Stomach smooth muscle (tissue), 2 donors: ENCODE measurements around the gene FCN3.
"Not testable (repeated sequence)": the region's sequence is repeated elsewhere in the genome, so short reads cannot be mapped to it uniquely, and the experiment has no call there.

Experiments
- H3K27ac ChIP-seq: one replicate; pipeline ENCODE4 v1.7.0; 2013; ENCODE audit warnings: mild to moderate bottlenecking, low read length, inconsistent platforms
- H3K27me3 ChIP-seq, 2 donors: one replicate each; pipeline ENCODE4 v1.7.0; 2013; ENCODE audit warnings: low read length in 2 of 2; ENCODE audit not compliant: insufficient read depth in 2 of 2, control insufficient read depth in 1 of 2
- H3K36me3 ChIP-seq, 2 donors: one replicate each; pipeline ENCODE4 v1.7.0; 2013; ENCODE audit warnings: low read length in 2 of 2; ENCODE audit not compliant: control insufficient read depth in 2 of 2, insufficient read depth in 2 of 2
- H3K4me1 ChIP-seq: one replicate; pipeline ENCODE4 v1.7.0; 2013; ENCODE audit warnings: low read length; ENCODE audit not compliant: control insufficient read depth, insufficient read depth
- H3K4me3 ChIP-seq, 2 donors: one replicate each; pipeline ENCODE4 v1.7.0; 2013; ENCODE audit warnings: low read length in 2 of 2
- H3K9ac ChIP-seq, 2 donors: one replicate each; pipeline ENCODE4 v1.7.0; 2013; ENCODE audit warnings: low read length in 2 of 2, mild to moderate bottlenecking in 1 of 2
- H3K9me3 ChIP-seq, 2 donors: one replicate each; pipeline ENCODE4 v1.7.0; 2013; ENCODE audit warnings: low read length in 2 of 2; ENCODE audit not compliant: control insufficient read depth in 2 of 2
- donor health status: healthy.
- donor health status: Pancreatic carcinoma.

The FCN3 gene

GRCh38 chr1:27408151-27408550 is 33.5 kb upstream of the FCN3 start:
- Histone ChIP-seq H3K9ac (no peak overlapping the region), H3K27me3 (no peaks in the 10 kb centered on the region), H3K9me3 (no peaks in the 10 kb centered on the region), H3K4me3 (no peak overlapping the region), H3K36me3 (peaks cover 43 to 46% of the 10 kb centered on the region in 2 donors), H3K4me1 (peaks cover 35% of the 10 kb centered on the region), H3K27ac (peak overlapping the region; percentile 24)

DNA sequence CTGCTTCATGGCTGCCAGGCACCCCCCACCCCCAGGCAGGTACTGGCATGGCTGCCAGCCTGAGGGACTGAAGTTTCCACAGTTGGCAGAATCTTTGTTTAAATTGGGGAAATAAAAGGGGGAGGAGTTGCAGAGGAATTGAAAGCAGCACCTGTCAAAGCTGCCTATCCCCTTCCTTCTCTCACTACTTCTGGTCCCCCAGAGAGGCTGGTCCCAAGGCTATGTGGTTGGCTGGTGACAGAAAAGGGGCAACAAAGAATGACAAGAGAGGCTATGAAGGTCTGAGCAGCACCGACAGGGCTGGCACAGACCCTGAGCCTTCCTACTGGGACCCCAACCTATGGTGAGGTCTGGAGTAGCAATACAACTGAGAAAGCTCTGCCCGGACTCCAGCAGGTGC is 32.2 kb upstream of the FCN3 start:
- not testable (repeated sequence) for H3K27me3 ChIP-seq, H3K9ac ChIP-seq, H3K4me3 ChIP-seq, H3K9me3 ChIP-seq
- H3K36me3 ChIP-seq, result peaks cover 33 to 35% of the 10 kb centered on the region in 2 donors
- peak overlapping the region; percentile 18 for H3K27ac ChIP-seq
- peaks cover 48% of the 10 kb centered on the region for H3K4me1 ChIP-seq

GRCh38 chr1:27406362-27406680 is 31.7 kb upstream of the FCN3 start:
- Histone ChIP-seq H3K27ac (peak overlapping the region; percentile 81), H3K9me3 (no peaks in the 10 kb centered on the region), H3K27me3 (no peaks in the 10 kb centered on the region), H3K4me3 (no peak overlapping the region), H3K9ac (peak overlapping the region; percentile 1 to 13), H3K36me3 (peaks cover 31 to 34% of the 10 kb centered on the region in 2 donors), H3K4me1 (peaks cover 51% of the 10 kb centered on the region)

DNA sequence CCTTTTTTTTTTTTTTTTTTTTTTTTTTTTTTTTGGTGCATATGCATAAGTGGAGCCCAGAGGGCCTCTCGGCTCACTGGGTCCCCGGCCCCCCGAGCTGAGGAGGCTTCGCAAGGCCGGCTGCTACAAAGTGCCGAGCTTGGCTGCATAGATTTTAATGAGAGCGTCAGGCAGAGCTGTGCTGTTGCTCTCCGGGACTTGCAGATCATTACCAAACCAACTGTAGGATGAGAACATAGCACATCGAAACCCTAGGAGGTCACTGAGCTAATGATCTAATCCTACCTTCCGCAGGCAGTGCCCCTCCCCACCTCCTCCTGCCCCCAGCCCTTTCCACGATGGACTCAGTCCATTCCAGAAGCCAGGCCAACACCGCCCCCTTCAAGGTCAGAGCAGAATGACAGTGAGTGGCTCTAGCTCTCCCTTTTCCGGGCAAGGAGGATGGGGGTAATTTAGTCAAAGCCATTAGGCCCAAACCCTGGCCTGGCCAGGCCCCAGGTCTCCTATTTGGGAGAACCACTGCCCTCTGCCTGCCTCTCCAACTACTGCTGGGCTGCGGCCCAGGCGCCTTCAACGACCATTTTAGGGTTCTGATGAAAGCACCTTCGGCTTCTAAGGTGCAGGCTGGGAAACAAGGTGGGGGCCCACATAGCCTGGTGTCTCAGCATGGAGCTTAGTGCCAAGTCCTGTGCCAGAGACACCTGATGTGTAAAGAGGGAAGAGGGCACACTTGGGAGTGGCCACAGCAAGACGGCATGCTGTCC is 31.2 kb upstream of the FCN3 start:
- peaks cover 56% of the 10 kb centered on the region for H3K4me1 ChIP-seq
- H3K9me3 ChIP-seq, H3K4me3 ChIP-seq, H3K27me3 ChIP-seq: not testable (repeated sequence)
- H3K27ac ChIP-seq, result peak overlapping the region; percentile 81
- H3K9ac ChIP-seq, result peak overlapping the region; percentile 1 to 13
- peaks cover 27 to 29% of the 10 kb centered on the region in 2 donors for H3K36me3 ChIP-seq

DNA sequence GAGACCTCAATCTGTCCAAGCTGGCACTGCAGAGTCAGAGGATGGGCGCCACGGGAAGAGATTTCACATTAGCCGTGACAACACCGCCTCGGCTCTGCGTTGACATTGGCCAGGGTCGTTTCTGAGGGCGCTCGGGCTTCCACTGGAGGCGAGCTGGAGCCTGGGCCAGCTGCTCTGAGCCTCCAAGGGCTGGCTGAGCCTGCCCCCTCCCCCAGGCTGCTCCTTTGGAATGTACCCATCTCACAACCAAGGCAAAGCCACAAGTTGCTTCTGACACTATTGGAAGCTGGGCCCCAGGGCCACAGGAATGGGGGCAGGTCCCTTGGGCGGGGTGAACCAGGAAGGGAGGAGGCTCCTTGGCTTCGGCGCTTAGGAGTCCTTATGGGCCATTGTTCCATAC is 30.4 kb upstream of the FCN3 start:
- H3K4me3 ChIP-seq, result no peak overlapping the region
- H3K9me3 ChIP-seq, result no peaks in the 10 kb centered on the region
- peaks cover 58% of the 10 kb centered on the region for H3K4me1 ChIP-seq
- H3K27me3 ChIP-seq, result no peaks in the 10 kb centered on the region
- peaks cover 20 to 22% of the 10 kb centered on the region in 2 donors for H3K36me3 ChIP-seq
- H3K27ac ChIP-seq, result peak overlapping the region; percentile 81
- peak overlapping the region in 1 of 2 donors; percentile 13 for H3K9ac ChIP-seq

DNA sequence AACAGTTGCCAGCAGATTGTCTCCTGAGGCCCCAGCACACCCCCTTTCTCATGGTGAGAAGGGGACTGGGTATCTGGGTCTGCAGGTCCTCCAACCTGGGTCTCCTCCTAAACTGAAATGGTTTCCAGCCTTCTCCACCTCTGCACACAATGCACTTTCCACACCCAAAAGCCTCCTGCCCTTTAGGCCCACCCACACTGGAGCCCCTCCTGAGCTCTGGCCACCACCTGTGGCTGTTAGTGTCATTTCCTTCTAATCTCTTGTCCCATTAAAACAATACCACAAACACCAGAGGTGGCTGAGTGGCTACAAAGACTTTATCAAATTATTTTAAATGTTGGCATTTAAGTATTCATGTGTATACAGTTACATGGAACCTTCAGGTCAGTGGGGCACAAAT is 29.3 kb upstream of the FCN3 start:
- H3K4me3 ChIP-seq, result peak overlapping the region in 1 of 2 donors; percentile 47
- peak overlapping the region; percentile 81 for H3K27ac ChIP-seq
- no peaks in the 10 kb centered on the region for H3K27me3 ChIP-seq
- H3K9me3 ChIP-seq, result no peaks in the 10 kb centered on the region
- peaks cover 17 to 21% of the 10 kb centered on the region in 2 donors for H3K36me3 ChIP-seq
- peaks cover 63% of the 10 kb centered on the region for H3K4me1 ChIP-seq
- H3K9ac ChIP-seq, result peak overlapping the region in 1 of 2 donors; percentile 18

DNA sequence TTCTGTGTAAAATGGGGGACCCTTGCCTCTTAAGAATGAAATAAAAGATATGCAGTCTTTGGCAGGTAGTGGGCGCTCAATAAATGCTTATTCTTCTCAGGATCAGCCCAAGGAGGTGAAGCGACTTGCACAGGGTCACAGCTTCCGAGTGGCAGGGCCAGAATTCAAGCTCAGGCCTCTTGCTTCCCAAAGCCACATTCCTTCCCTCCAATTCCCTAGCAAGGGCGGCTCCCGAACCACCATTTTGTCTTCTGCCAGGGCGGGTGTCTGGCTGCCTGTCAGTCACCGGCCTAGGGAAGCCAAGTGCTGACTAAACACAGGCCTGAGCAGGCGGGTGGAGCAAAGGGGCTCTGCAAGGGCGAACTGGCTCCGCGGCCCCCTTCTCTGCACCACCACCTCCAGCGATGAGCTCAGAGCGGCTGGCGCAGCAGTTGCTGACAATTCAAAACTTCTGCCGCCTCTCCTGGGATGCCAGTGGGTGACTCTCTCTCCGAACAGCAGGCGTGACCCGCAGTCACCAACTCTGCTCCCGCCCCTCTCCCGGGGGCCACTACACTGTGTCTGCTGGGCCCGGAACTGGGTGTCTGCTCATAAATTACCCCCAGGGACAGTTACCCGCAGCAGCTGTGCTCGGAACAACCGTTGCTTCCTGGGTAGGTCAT is 28.6 kb upstream of the FCN3 start:
- peak overlapping the region in 1 of 2 donors; percentile 47 for H3K4me3 ChIP-seq
- H3K9me3 ChIP-seq, result no peaks in the 10 kb centered on the region
- peak overlapping the region; percentile 18 to 42 for H3K9ac ChIP-seq
- peaks cover 11 to 13% of the 10 kb centered on the region in 2 donors for H3K36me3 ChIP-seq
- H3K27ac ChIP-seq, result peak overlapping the region; percentile 81
- H3K4me1 ChIP-seq, result peaks cover 63% of the 10 kb centered on the region
- H3K27me3 ChIP-seq, result peaks cover 0 to 3% of the 10 kb centered on the region in 2 donors

DNA sequence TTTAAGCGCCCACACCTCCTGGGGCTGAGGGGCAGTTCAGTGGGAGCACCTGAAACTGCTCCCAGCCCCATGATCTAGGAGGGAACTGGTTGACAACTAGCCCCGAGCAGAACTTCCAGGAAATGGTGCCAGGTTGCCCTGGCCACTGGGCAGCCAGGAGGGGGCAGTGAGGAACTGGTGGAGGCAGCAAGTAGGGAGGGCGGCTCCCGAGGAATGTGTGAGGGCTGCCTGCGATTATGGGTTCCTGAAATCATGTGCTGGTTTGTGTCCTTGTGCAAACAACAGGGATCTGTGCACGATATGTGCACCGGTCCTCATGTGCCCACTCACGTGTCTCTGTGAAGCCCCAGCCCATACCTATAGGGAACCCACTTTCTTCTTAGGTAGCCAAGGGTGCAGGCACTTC is 27.7 kb upstream of the FCN3 start:
- peak overlapping the region in 1 of 2 donors; percentile 23 for H3K9ac ChIP-seq
- peak overlapping the region in 1 of 2 donors; percentile 15 for H3K4me3 ChIP-seq
- H3K27ac ChIP-seq, result peak overlapping the region; percentile 81
- H3K36me3 ChIP-seq, result peaks cover 3 to 7% of the 10 kb centered on the region in 2 donors
- no peaks in the 10 kb centered on the region for H3K9me3 ChIP-seq
- peaks cover 63% of the 10 kb centered on the region for H3K4me1 ChIP-seq
- peaks cover 0 to 3% of the 10 kb centered on the region in 2 donors for H3K27me3 ChIP-seq

DNA sequence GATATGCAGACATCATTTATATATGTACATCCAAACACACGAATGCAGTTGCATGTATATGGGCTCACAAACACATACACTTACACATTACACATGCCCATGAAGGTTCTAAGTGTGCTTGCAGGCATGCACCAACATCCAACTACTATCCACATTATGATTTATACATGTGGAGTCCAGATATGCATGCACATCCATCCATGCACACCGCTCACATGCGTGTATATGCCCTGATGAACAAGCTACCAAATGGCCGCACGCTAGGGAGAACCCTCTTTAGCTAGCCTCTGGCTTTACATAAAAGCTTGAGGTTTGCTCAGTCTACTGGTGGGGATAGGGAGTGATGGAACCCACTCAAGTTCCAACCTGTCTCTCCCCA is 26.3 kb upstream of the FCN3 start:
- Histone ChIP-seq H3K27ac (no peak overlapping the region), H3K4me1 (peaks cover 53% of the 10 kb centered on the region), H3K9me3 (no peaks in the 10 kb centered on the region), H3K27me3 (peaks cover 0 to 3% of the 10 kb centered on the region in 2 donors), H3K4me3 (no peak overlapping the region), H3K9ac (no peak overlapping the region), H3K36me3 (no peaks in the 10 kb centered on the region)

- Histone ChIP-seq H3K27ac (no peak overlapping the region), H3K9ac (no peak overlapping the region), H3K27me3 (peaks cover 0 to 3% of the 10 kb centered on the region in 2 donors), H3K4me1 (peaks cover 47% of the 10 kb centered on the region), H3K4me3 (no peak overlapping the region), H3K36me3 (no peaks in the 10 kb centered on the region), H3K9me3 (no peaks in the 10 kb centered on the region)
Observed at GRCh38 chr1:27400082-27400962, 25.7 kb upstream of the FCN3 start.
